PFSK-1 (cell line): Measurements from ENCODE around the gene INPP5F.

ENCODE experiments used
- FOXP2 ChIP-seq: optimal IDR thresholded peaks from 2 replicates; pipeline ENCODE3; 2011; ENCODE audit warnings: borderline replicate concordance, control low read depth, inconsistent platforms; ENCODE audit not compliant: insufficient read depth; ENCODE audit errors: extremely low read length, extremely low read depth
- POLR2AphosphoS5 ChIP-seq: IDR thresholded peaks from 2 replicates; pipeline ENCODE4 v1.6.1; 2012; ENCODE audit warnings: low read depth, mild to moderate bottlenecking, control low read depth, low read length, moderate library complexity
- SIN3A ChIP-seq: IDR thresholded peaks from 2 replicates; pipeline ENCODE4 v1.6.1; 2012; ENCODE audit warnings: mild to moderate bottlenecking, low read length, moderate library complexity, borderline replicate concordance; ENCODE audit not compliant: insufficient read depth
- TAF1 ChIP-seq: IDR thresholded peaks from 2 replicates; pipeline ENCODE4 v1.6.1; 2012; ENCODE audit warnings: low read length, control low read depth, borderline replicate concordance; ENCODE audit not compliant: insufficient read depth
- TF ChIP-seq, protein P1 (sequence below), 2 experiments: IDR thresholded peaks; 2 replicates each; pipeline versions ENCODE4 v1.6.1 to v1.8.0; 2011 to 2012; ENCODE audit warnings: low read depth in 2 of 2, low read length in 2 of 2, control low read depth in 1 of 2, inconsistent platforms in 1 of 2, mild to moderate bottlenecking in 1 of 2, moderate library complexity in 1 of 2; ENCODE audit not compliant: insufficient read depth in 1 of 2

- no peak for TF ChIP-seq TAF1
- TF ChIP-seq, protein P1, sequence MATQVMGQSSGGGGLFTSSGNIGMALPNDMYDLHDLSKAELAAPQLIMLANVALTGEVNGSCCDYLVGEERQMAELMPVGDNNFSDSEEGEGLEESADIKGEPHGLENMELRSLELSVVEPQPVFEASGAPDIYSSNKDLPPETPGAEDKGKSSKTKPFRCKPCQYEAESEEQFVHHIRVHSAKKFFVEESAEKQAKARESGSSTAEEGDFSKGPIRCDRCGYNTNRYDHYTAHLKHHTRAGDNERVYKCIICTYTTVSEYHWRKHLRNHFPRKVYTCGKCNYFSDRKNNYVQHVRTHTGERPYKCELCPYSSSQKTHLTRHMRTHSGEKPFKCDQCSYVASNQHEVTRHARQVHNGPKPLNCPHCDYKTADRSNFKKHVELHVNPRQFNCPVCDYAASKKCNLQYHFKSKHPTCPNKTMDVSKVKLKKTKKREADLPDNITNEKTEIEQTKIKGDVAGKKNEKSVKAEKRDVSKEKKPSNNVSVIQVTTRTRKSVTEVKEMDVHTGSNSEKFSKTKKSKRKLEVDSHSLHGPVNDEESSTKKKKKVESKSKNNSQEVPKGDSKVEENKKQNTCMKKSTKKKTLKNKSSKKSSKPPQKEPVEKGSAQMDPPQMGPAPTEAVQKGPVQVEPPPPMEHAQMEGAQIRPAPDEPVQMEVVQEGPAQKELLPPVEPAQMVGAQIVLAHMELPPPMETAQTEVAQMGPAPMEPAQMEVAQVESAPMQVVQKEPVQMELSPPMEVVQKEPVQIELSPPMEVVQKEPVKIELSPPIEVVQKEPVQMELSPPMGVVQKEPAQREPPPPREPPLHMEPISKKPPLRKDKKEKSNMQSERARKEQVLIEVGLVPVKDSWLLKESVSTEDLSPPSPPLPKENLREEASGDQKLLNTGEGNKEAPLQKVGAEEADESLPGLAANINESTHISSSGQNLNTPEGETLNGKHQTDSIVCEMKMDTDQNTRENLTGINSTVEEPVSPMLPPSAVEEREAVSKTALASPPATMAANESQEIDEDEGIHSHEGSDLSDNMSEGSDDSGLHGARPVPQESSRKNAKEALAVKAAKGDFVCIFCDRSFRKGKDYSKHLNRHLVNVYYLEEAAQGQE (IDR thresholded peaks at IDR 0.05; ENCODE audit: insufficient read depth in 1 of 2, low read depth in 2 of 2, low read length in 2 of 2), result no peak
- TF ChIP-seq SIN3A, result no peak
- TF ChIP-seq POLR2AphosphoS5, result no peak
- no peak for TF ChIP-seq FOXP2
These were observed 105.0 kb downstream of the INPP5F start for GRCh38 chr10:119830851-119831250.
